ENCODE measurements around the gene SEMA3D.

GRCh38 chr7:85103357-85103756 is 83.5 kb downstream of the SEMA3D start:
- TF ChIP-seq CTCF (IDR thresholded peaks at IDR 0.05) (no peak), ZFX (IDR thresholded peaks at IDR 0.05; ENCODE audit: borderline replicate concordance) (no peak)

Data from 22Rv1 (cell line).